Measurements from ENCODE around the gene SRRD.
"Not testable (repeated sequence)": the region's sequence is repeated elsewhere in the genome, so short reads cannot be mapped to it uniquely, and the experiment has no call there.

The SRRD gene

GRCh38 chr22:26514419-26515161, 30.9 kb downstream of the SRRD start:
- in situ Hi-C loops (cut with HindIII; ENCODE audit: low sequenced_read_pairs) = no loop called here

DNA sequence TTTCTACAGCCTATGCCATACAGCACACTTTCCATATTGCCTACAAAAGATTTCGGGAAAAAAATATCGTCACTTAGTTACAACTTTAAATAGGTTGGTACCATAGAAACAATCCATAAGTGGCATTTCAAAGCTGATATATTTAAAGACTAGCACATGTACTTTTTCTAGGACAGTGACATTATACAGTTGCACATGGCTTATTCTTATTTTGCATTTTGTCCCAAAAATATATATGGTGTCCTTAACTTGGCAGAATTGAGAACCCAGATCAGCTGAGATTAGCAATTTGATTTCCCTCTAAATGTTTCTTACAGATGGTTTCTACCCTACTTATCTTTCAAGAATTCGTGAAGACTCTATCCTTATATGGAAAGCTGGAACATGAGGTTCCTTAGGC, 32.3 kb downstream of the SRRD start:
- in situ Hi-C loops (cut with HindIII; ENCODE audit: low sequenced_read_pairs) = no loop called here

- in situ Hi-C loops (cut with HindIII; ENCODE audit: low sequenced_read_pairs) = no loop called here
Measured at GRCh38 chr22:26516503-26516902, 32.8 kb downstream of the SRRD start.

DNA sequence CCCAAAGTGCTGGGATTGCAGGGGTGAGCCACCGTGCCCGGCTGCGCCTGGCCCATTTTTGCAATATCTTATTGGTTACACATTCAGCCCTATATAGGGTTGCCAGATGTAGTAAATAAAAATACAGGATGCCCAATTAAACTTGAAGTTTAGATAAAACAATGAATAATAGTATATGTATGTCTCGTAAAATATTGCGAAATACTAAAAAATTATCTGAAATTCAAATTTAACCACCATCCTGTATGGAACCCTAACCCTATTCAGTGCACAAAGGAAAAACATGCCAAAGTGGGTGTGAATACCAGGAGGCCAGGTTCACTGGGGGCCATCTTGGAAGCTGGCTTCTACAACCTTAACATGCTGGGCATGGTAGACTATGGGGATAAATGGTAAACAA, 33.8 kb downstream of the SRRD start:
- in situ Hi-C loops (cut with HindIII; ENCODE audit: low sequenced_read_pairs) = no loop called here

GRCh38 chr22:26522012-26522411, 38.3 kb downstream of the SRRD start:
- in situ Hi-C loops (cut with HindIII; ENCODE audit: low sequenced_read_pairs) = no loop called here

- in situ Hi-C loops (cut with HindIII; ENCODE audit: low sequenced_read_pairs) = no loop called here
Measured at GRCh38 chr22:26522592-26522991, 38.9 kb downstream of the SRRD start.

- in situ Hi-C loops (cut with HindIII; ENCODE audit: low sequenced_read_pairs) = no loop called here
Measured at GRCh38 chr22:26524870-26525269, 41.2 kb downstream of the SRRD start.

- in situ Hi-C loops (cut with HindIII; ENCODE audit: low sequenced_read_pairs) = no loop called here
Measured at GRCh38 chr22:26525946-26526564, 42.4 kb downstream of the SRRD start.

GRCh38 chr22:26527167-26527566, 43.5 kb downstream of the SRRD start:
- in situ Hi-C loops (cut with HindIII; ENCODE audit: low sequenced_read_pairs) = no loop called here

DNA sequence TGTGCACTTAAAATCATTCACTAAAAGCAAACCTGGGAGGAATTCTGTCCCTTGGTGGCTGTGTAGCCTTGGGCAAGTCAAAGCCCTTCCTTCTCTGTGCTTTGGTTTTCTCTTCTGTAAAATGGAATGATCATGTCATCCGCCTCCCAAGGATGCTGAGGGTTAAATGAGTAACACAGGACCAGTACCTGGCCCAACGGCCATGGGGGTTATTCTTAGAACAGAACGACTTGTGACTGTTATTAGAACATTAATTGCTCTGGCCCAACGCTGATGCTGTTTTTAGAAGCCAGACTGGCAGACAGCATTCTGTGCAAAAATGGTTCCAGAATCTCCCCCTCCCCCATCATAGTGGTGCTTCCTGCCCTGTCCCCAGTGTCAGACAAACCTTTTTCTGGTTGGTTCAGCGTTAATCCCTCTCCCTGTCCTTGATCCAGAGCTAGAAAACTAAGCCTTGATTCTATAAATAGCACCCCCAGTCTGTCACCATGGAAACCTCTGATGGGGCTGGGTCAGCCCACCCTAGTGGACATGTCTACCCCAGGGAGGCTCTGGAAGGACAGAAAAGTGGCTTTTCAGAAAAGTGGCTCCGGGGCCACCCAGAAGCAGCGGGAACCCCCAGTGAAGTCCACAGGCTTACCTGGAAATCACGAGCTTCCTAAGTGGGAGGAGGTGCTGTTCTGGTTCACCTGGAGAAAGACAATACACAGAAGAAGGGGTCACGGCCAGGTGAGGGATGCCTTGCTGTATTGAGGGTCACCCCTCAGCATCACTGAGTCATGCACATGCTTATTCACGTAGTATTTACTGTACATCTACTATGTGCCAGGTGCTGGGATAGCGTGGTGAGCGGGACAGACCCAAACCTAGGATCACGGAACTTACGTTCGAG, 44.1 kb downstream of the SRRD start:
- in situ Hi-C loops (cut with HindIII; ENCODE audit: low sequenced_read_pairs) = no loop called here

GRCh38 chr22:26528518-26528917, 44.8 kb downstream of the SRRD start:
- in situ Hi-C loops (cut with HindIII; ENCODE audit: low sequenced_read_pairs) = not testable (repeated sequence)

GRCh38 chr22:26529345-26529744, 45.7 kb downstream of the SRRD start:
- in situ Hi-C loops (cut with HindIII; ENCODE audit: low sequenced_read_pairs) = no loop called here

DNA sequence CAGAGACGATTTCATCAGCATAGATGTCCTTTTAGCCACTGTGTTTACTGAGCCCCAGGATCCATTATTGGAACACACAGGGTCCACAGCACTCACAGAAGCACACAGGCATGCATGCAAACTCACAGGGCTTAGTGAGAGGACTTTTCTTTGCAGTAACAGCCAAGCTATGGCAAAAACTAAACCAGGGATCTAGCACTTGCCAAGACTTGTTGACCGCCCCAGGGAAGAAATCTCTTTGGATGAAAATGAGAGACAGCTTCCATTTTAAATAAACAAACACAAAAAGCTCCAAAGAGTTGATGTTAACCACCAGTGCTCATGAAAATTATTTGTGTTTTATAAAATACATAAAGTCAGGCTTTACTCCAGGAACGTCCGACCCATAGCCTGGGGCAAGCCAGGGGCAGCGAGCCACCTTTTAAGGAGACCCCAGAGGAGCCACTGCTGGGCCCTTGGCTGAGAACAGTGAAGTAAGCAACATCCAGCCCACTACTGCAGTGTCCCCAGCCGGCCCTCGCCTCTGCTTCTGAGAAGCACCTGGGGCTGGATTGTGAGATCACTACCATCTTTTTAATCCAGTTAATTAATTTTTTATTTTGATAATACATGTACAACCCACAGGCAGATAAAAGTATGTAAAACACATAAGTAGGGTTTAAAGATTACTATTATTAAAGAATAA, 50.6 kb downstream of the SRRD start:
- in situ Hi-C loops (cut with HindIII; ENCODE audit: low sequenced_read_pairs) = no loop called here

GRCh38 chr22:26534874-26535602, 51.4 kb downstream of the SRRD start:
- in situ Hi-C loops (cut with HindIII; ENCODE audit: low sequenced_read_pairs) = no loop called here

- in situ Hi-C loops (cut with HindIII; ENCODE audit: low sequenced_read_pairs) = no loop called here
Measured at GRCh38 chr22:26535603-26535908, 51.9 kb downstream of the SRRD start.

- in situ Hi-C loops (cut with HindIII; ENCODE audit: low sequenced_read_pairs) = no loop called here
Measured at GRCh38 chr22:26536056-26536761, 52.5 kb downstream of the SRRD start.

GRCh38 chr22:26536762-26537134, 53.1 kb downstream of the SRRD start:
- in situ Hi-C loops (cut with HindIII; ENCODE audit: low sequenced_read_pairs) = no loop called here

- in situ Hi-C loops (cut with HindIII; ENCODE audit: low sequenced_read_pairs) = no loop called here
Measured at GRCh38 chr22:26540119-26540518, 56.4 kb downstream of the SRRD start.

DNA sequence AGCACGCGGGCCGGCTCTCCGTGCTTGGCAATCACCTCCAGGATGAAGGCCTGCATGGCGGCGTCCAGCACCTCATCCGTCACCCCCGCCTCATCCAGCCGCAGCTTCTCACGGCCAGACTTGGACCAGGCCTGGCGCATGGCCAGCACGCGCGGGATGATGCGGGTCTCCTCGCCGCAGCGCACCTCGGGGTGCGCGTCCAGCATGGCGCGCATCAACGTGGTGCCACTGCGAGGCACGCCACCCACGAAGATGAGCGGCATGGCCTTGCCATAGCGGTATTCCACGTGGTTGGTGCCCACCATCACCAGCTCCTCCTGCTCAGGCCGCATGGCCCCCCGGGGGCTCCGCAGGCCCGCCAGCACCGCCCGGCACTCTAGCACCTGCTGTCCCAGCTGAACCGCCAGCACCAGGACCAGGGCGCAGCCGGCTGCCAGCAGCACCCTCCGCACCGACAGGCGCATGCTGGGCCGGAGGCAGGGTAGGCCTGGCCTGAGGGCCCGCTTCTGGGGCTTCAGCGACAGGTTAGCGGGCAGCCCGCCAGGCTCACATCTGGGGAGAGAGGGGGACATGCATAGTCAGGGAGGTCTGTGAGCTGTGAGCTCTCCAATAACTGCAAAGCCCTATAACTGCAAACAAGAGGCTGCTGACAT, 57.6 kb downstream of the SRRD start:
- in situ Hi-C loops (cut with HindIII; ENCODE audit: low sequenced_read_pairs) = no loop called here

DNA sequence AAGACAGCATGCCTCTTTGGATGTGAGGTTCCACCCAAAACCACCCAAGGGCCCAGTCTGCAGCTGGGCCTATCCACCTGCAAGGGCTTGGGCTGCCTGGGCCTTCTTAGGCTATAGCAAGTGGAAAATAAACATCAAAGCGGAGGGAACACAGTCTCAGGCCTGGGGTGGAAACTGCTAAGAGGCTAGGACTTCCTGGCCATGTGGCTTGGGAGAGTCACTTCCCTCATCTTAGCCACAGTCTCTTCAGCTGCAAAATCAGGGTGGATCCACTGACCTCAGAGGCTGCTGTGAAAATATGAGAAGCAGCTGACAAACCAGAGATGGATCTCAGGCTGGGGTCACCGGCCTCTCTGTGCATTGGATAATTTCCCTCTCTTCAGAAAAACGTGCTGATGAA, 59.2 kb downstream of the SRRD start:
- in situ Hi-C loops (cut with HindIII; ENCODE audit: low sequenced_read_pairs) = no loop called here

All from DLD1 (cell line).